BLaER1 treated with 17β-estradiol and CSF1 and Interleukin-3, amounts not matched to agents 10 nM and 100 nM (cell line): ENCODE data around the gene APOE.

Experiments used
- H3K27ac ChIP-seq, 11 experiments: shearing (Covaris generic); formaldehyde crosslinking; 2 replicates each; pipeline ENCODE4 v1.8.1; 2022
- H3K27me3 ChIP-seq, 11 experiments: shearing (Covaris generic); formaldehyde crosslinking; 2 replicates each; pipeline ENCODE4 v1.8.1; 2022
- H3K36me3 ChIP-seq, 11 experiments: shearing (Covaris generic); formaldehyde crosslinking; 2 replicates each; pipeline ENCODE4 v1.8.1; 2022
- H3K4me1 ChIP-seq, 10 experiments: shearing (Covaris generic); formaldehyde crosslinking; 2 replicates each; pipeline ENCODE4 v1.8.1; 2022
- H3K4me2 ChIP-seq, 11 experiments: shearing (Covaris generic); formaldehyde crosslinking; 2 replicates each; pipeline ENCODE4 v1.8.1; 2022
- H3K4me3 ChIP-seq, 10 experiments: shearing (Covaris generic); formaldehyde crosslinking; 2 replicates each; pipeline ENCODE4 v1.8.1; 2022
- H3K9ac ChIP-seq, 11 experiments: shearing (Covaris generic); formaldehyde crosslinking; 2 replicates each; pipeline ENCODE4 v1.8.1; 2022
- H3K9me3 ChIP-seq, 11 experiments: shearing (Covaris generic); formaldehyde crosslinking; replicated peaks in 1 of 11; 2 replicates each; pipeline ENCODE4 v1.8.1; 2022
- H4K20me1 ChIP-seq, 11 experiments: shearing (Covaris generic); formaldehyde crosslinking; 2 replicates each; pipeline ENCODE4 v1.8.1; 2022
- Cebpa-rat ChIP-seq, 11 experiments: shearing (Covaris generic); IDR thresholded peaks; 2 replicates each; pipeline ENCODE4 v1.8.1; 2022

APOE gene

DNA sequence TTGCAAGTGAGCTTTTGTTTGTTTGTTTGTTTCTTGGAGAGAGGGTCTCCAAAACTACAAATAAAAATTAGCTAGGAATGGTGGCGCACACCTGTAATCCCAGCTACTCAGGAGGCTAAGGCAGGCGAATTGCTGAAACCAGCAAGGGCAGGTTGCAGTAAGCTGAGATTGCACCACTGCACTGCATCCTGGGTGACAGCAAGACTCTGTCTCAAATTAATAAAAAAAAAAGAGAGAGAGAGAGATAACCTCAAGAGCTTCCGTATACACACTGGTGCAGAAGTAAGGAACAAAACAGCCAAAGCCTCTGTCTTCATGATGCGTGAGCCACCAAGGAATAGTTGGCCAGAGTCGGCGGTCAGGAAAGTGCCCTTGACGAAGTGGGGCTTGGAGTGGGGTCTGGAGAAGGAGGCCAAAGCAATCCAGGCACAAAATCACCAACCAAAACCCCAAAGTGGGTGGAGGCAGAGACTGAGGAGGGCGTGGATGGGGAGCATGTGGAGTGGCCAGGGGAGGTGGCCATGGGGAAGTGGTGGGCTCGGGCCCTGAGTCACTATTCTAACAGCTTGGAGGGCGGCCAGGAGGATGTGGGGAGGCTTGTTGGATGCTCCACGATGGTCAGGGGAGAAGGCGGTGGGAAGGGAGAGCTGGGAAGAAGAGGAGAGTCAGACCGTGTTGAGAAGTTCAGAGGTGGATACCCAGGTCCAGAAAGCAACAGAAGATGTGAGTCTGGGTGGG is 35.7 kb upstream of the APOE start:
- peak overlapping the region in 7 of 11 experiments; percentile 8 to 90 (median 78); a peak in 13 of 22 replicates for H3K4me2 ChIP-seq
- peak overlapping the region in 5 of 11 experiments; percentile 26 to 60 (median 43); a peak in 6 of 22 replicates for H3K9ac ChIP-seq
- 0 out of 20 replicates have a peak overlapping the region, but pooled peaks of 1 of the 10 experiments have one; percentile 22 for H3K4me3 ChIP-seq
- peaks cover 14 to 77% (median 51%) of the 10 kb centered on the region in 10 experiments for H3K4me1 ChIP-seq
- peak overlapping the region in 9 of 11 experiments; percentile 17 to 81 (median 58); a peak in 13 of 22 replicates for H3K27ac ChIP-seq
- TF ChIP-seq Cebpa-rat (IDR thresholded peaks at IDR 0.05) = no peak
- H3K36me3 ChIP-seq = peaks cover 65 to 93% (median 80%) of the 10 kb centered on the region in 11 experiments
- H3K27me3 ChIP-seq = no peaks in the 10 kb centered on the region
- peaks cover 0 to 7% (median 0%) of the 10 kb centered on the region in 11 experiments; a peak in 2 of 22 replicates for H3K9me3 ChIP-seq
- peaks cover 0 to 46% (median 4%) of the 10 kb centered on the region in 11 experiments; a peak in 11 of 22 replicates for H4K20me1 ChIP-seq

DNA sequence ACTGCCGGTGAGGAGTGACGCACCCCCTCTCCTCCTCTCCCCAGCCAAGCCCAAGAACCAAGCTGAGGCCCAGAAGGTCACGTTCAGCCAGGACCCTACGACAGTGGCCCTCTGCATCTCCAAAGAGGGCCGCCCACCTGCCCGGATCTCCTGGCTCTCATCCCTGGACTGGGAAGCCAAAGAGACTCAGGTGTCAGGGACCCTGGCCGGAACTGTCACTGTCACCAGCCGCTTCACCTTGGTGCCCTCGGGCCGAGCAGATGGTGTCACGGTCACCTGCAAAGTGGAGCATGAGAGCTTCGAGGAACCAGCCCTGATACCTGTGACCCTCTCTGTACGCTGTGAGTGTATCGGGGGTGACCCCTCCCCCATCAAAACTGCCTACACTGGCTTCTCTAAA is 33.8 kb upstream of the APOE start:
- H3K9ac ChIP-seq = no peak overlapping the region

GRCh38 chr19:44872661-44873060 is 32.9 kb upstream of the APOE start:
- peaks cover 33 to 77% (median 58%) of the 10 kb centered on the region in 10 experiments for H3K4me1 ChIP-seq
- peaks cover 0 to 59% (median 3%) of the 10 kb centered on the region in 11 experiments; a peak in 11 of 22 replicates for H4K20me1 ChIP-seq
- H3K36me3 ChIP-seq = peaks cover 68 to 93% (median 80%) of the 10 kb centered on the region in 11 experiments
- H3K9ac ChIP-seq = no peak overlapping the region
- H3K27ac ChIP-seq = no peak overlapping the region; a peak in 2 of 22 replicates
- no peak for TF ChIP-seq Cebpa-rat (IDR thresholded peaks at IDR 0.05)
- peaks cover 0 to 5% (median 0%) of the 10 kb centered on the region in 11 experiments; a peak in 2 of 22 replicates for H3K9me3 ChIP-seq
- H3K27me3 ChIP-seq = no peaks in the 10 kb centered on the region
- no peak overlapping the region for H3K4me3 ChIP-seq
- H3K4me2 ChIP-seq = peak overlapping the region in 7 of 11 experiments; percentile 3 to 53 (median 34); a peak in 7 of 22 replicates

More for the DNA sequence above, 33.8 kb upstream of the APOE start:
- Histone ChIP-seq H3K27me3 (no peaks in the 10 kb centered on the region), H3K27ac (peak overlapping the region in 1 of 11 experiments; percentile 77; a peak in 2 of 22 replicates), H3K9me3 (peaks cover 0 to 7% (median 0%) of the 10 kb centered on the region in 11 experiments; a peak in 2 of 22 replicates), H4K20me1 (peaks cover 0 to 51% (median 3%) of the 10 kb centered on the region in 11 experiments; a peak in 10 of 22 replicates), H3K4me3 (no peak overlapping the region), H3K36me3 (peaks cover 66 to 93% (median 80%) of the 10 kb centered on the region in 11 experiments), H3K4me1 (peaks cover 24 to 74% (median 53%) of the 10 kb centered on the region in 10 experiments), H3K4me2 (peak overlapping the region in 2 of 11 experiments; percentile 81 to 90; a peak in 2 of 22 replicates)
- no peak for TF ChIP-seq Cebpa-rat (IDR thresholded peaks at IDR 0.05)

DNA sequence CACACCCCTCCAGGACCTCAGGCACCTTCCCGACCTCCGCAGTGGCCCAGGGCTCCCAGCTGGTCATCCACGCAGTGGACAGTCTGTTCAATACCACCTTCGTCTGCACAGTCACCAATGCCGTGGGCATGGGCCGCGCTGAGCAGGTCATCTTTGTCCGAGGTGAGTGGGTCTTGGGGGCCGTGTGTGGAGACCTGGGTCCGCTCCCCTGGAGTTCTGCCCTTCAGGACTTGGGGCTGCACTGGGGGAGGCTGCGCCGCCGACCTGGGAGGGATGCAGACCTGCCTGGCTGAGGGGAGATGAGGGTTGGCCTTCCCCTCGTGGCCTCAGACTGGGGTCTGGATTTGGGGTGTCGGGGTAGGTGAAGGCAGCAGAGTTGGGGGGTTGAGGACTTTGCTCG is 31.3 kb upstream of the APOE start:
- no peak overlapping the region for H3K9ac ChIP-seq
- TF ChIP-seq Cebpa-rat (IDR thresholded peaks at IDR 0.05) = no peak
- peaks cover 70 to 92% (median 84%) of the 10 kb centered on the region in 11 experiments for H3K36me3 ChIP-seq
- H3K4me1 ChIP-seq = peaks cover 41 to 74% (median 51%) of the 10 kb centered on the region in 10 experiments
- peaks cover 0 to 60% (median 3%) of the 10 kb centered on the region in 11 experiments; a peak in 11 of 22 replicates for H4K20me1 ChIP-seq
- no peaks in the 10 kb centered on the region for H3K27me3 ChIP-seq
- H3K4me2 ChIP-seq = no peak overlapping the region
- H3K9me3 ChIP-seq = no peaks in the 10 kb centered on the region
- H3K4me3 ChIP-seq = no peak overlapping the region
- peak overlapping the region in 4 of 11 experiments; percentile 1 to 50 (median 9); a peak in 5 of 22 replicates for H3K27ac ChIP-seq

DNA sequence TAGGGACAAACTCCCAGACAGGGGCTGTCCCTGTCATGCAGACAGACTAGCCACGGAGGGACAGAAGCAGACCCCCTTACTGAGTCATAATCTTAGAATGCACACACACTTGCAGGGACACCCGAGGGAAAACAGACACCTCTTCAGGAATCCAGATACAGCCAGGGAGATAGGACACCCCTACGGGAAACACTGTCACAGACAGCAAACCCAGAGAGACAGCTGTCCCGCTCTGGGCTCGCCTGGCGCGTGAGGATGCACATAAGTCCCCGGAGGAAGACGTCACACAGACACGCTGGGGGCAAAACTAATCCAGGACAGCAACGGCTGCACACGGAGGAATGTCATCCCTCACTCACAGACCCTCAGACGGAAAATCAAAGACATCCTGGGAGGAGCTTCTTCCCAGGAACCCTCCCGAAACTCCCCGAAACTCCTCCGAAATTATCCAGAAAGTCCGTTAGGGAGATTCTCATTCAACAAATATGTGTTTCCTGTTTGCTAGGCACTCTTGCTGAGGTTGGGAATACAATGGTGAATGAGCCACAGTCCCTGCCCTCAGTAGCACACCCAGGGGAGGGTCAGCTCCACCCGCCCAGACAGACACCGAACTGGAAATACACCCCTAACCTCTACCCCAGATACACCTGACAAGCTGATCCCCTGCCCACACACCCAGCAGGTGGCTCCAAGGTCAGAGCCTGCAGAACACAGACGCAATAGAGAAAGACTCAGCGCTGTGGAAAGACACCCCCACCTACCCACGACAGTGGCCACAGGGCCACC is 29.7 kb upstream of the APOE start:
- no peak for TF ChIP-seq Cebpa-rat (IDR thresholded peaks at IDR 0.05)
- peaks cover 28 to 64% (median 47%) of the 10 kb centered on the region in 10 experiments for H3K4me1 ChIP-seq
- peaks cover 73 to 98% (median 89%) of the 10 kb centered on the region in 11 experiments for H3K36me3 ChIP-seq
- H3K27ac ChIP-seq = peak overlapping the region in 2 of 11 experiments; percentile 2 to 12; a peak in 3 of 22 replicates
- peaks cover 0 to 58% (median 3%) of the 10 kb centered on the region in 11 experiments; a peak in 10 of 22 replicates for H4K20me1 ChIP-seq
- H3K9ac ChIP-seq = peak overlapping the region in 2 of 11 experiments; percentile 5 to 58; a peak in 3 of 22 replicates
- no peaks in the 10 kb centered on the region for H3K27me3 ChIP-seq
- no peaks in the 10 kb centered on the region for H3K9me3 ChIP-seq
- H3K4me2 ChIP-seq = peak overlapping the region in 4 of 11 experiments; percentile 32 to 69 (median 67); a peak in 2 of 22 replicates
- no peak overlapping the region for H3K4me3 ChIP-seq

DNA sequence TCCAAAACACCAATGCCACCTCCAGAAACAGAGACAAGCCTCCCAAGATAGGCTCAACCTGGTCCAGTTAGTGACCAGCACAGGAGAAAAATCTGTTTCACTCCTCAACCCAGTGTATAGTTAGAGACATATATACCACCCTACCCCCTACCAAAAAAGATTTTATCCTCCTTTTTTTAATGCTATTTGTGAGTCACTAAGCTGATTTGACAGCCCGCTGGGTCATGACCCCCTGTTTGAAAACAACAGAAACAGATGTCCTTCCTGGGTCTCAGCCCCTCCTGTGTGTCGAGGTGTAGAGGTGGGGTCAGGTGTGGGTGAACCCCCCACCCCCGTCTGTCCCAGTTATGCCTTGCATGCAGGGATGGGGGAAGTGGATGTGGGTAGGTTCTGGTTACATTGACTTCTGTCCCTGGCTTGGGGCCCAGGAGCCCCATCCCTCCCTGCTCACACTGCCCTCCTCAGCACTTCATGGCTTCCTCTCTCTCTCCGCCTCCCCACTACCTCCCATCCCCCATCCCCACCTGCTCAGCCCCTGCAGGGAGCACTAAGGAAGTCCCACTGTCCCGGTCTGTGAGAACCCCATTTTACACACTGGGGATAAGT is 28.6 kb upstream of the APOE start:
- peak overlapping the region in 9 of 11 experiments; percentile 5 to 58 (median 31); a peak in 15 of 22 replicates for H3K9ac ChIP-seq
- no peaks in the 10 kb centered on the region for H3K9me3 ChIP-seq
- H3K4me1 ChIP-seq = peaks cover 18 to 53% (median 46%) of the 10 kb centered on the region in 10 experiments
- H4K20me1 ChIP-seq = peaks cover 0 to 56% (median 0%) of the 10 kb centered on the region in 11 experiments; a peak in 9 of 22 replicates
- peak overlapping the region in 7 of 11 experiments; percentile 12 to 38 (median 25); a peak in 9 of 22 replicates for H3K27ac ChIP-seq
- H3K27me3 ChIP-seq = no peaks in the 10 kb centered on the region
- H3K4me2 ChIP-seq = peak overlapping the region; percentile 16 to 69 (median 56)
- TF ChIP-seq Cebpa-rat (IDR thresholded peaks at IDR 0.05) = no peak
- peaks cover 61 to 98% (median 77%) of the 10 kb centered on the region in 11 experiments for H3K36me3 ChIP-seq
- H3K4me3 ChIP-seq = no peak overlapping the region

DNA sequence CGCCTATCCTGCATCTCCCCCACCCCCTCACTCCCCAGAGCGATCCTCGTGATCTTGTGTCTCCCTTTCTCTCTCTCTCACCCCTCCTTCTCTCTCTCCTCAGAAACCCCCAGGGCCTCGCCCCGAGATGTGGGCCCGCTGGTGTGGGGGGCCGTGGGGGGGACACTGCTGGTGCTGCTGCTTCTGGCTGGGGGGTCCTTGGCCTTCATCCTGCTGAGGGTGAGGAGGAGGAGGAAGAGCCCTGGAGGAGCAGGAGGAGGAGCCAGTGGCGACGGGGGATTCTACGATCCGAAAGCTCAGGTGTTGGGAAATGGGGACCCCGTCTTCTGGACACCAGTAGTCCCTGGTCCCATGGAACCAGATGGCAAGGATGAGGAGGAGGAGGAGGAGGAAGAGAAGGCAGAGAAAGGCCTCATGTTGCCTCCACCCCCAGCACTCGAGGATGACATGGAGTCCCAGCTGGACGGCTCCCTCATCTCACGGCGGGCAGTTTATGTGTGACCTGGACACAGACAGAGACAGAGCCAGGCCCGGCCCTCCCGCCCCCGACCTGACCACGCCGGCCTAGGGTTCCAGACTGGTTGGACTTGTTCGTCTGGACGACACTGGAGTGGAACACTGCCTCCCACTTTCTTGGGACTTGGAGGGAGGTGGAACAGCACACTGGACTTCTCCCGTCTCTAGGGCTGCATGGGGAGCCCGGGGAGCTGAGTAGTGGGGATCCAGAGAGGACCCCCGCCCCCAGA is 27.3 kb upstream of the APOE start:
- Histone ChIP-seq H3K4me3 (no peak overlapping the region), H3K9me3 (no peaks in the 10 kb centered on the region), H3K9ac (peak overlapping the region in 4 of 11 experiments; percentile 13 to 50 (median 28); a peak in 2 of 22 replicates), H3K4me2 (peak overlapping the region in 2 of 11 experiments; percentile 35 to 47; a peak in 2 of 22 replicates), H3K4me1 (peaks cover 18 to 44% (median 35%) of the 10 kb centered on the region in 10 experiments), H3K27me3 (no peaks in the 10 kb centered on the region), H4K20me1 (peaks cover 0 to 56% (median 0%) of the 10 kb centered on the region in 11 experiments; a peak in 8 of 22 replicates), H3K27ac (peak overlapping the region in 2 of 11 experiments; percentile 17 to 36; a peak in 3 of 22 replicates), H3K36me3 (peaks cover 53 to 98% (median 67%) of the 10 kb centered on the region in 11 experiments)
- no peak for TF ChIP-seq Cebpa-rat (IDR thresholded peaks at IDR 0.05)
